LNCaP clone FGC (cell line): Measurements from ENCODE around the gene ATP11A.

Source experiments
- DNase-seq: peaks from one replicate; pipeline ENCODE4 v3.0.0-alpha.2; 2011; ENCODE audit warnings: low read depth
- H3K4me3 ChIP-seq: 2 replicates; pipeline ENCODE4 v1.5.1; 2011; ENCODE audit warnings: mild to moderate bottlenecking, low read depth, low read length, control low read depth
- TF ChIP-seq, protein P1 (sequence below): IDR thresholded peaks from 2 replicates; pipeline ENCODE4 v1.5.1; 2012; ENCODE audit warnings: mild to moderate bottlenecking; ENCODE audit not compliant: control insufficient read depth, insufficient read depth; ENCODE audit errors: extremely low read depth

The ATP11A gene

DNA sequence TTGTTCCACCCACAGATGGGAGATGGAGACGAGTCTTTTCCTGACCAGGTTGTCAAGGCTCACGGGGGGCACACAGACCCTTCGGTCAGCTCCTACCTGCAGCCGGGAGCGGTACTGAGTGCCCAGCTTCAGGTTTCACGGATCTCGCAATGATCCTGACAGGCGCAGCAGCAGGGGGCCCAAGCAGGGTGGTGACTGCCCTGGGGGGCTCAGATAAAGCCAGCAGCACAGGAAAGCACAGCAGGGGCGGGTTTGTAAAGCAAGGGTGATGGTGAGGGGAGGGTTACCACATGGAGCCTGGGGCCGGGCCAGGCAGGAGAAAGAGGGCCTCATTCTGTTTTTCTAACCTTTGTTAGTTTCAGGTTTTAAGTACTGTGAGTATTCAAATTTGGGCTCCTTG, 41.7 kb upstream of the ATP11A start:
- TF ChIP-seq, protein P1, sequence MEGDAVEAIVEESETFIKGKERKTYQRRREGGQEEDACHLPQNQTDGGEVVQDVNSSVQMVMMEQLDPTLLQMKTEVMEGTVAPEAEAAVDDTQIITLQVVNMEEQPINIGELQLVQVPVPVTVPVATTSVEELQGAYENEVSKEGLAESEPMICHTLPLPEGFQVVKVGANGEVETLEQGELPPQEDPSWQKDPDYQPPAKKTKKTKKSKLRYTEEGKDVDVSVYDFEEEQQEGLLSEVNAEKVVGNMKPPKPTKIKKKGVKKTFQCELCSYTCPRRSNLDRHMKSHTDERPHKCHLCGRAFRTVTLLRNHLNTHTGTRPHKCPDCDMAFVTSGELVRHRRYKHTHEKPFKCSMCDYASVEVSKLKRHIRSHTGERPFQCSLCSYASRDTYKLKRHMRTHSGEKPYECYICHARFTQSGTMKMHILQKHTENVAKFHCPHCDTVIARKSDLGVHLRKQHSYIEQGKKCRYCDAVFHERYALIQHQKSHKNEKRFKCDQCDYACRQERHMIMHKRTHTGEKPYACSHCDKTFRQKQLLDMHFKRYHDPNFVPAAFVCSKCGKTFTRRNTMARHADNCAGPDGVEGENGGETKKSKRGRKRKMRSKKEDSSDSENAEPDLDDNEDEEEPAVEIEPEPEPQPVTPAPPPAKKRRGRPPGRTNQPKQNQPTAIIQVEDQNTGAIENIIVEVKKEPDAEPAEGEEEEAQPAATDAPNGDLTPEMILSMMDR = no peak
- no peak for DNase-seq
- H3K4me3 ChIP-seq = no peak overlapping the region

GRCh38 chr13:112648966-112649690, 40.7 kb upstream of the ATP11A start:
- no peak overlapping the region for H3K4me3 ChIP-seq
- TF ChIP-seq, protein P1 = no peak
- no peak for DNase-seq

DNA sequence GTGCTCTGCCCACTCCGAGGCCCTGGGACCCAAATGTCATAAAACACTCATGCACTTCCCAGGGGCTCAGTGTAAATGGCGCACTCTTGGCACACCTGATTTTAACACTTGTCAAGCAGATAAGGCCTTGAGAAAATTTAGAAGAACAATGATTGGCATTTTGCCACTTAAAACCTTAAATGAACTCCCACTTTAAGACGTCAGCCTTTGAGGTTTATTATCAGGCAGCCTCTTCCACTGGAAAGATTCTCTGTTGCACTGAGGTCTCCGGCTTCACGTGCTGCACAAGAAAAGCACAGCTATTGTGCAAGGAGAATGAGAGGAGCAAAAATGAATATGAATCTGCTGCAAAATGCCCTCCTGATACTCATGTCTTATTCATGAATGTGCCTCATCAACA, 38.5 kb upstream of the ATP11A start:
- TF ChIP-seq, protein P1 = no peak
- no peak overlapping the region for H3K4me3 ChIP-seq
- DNase-seq = no peak

DNA sequence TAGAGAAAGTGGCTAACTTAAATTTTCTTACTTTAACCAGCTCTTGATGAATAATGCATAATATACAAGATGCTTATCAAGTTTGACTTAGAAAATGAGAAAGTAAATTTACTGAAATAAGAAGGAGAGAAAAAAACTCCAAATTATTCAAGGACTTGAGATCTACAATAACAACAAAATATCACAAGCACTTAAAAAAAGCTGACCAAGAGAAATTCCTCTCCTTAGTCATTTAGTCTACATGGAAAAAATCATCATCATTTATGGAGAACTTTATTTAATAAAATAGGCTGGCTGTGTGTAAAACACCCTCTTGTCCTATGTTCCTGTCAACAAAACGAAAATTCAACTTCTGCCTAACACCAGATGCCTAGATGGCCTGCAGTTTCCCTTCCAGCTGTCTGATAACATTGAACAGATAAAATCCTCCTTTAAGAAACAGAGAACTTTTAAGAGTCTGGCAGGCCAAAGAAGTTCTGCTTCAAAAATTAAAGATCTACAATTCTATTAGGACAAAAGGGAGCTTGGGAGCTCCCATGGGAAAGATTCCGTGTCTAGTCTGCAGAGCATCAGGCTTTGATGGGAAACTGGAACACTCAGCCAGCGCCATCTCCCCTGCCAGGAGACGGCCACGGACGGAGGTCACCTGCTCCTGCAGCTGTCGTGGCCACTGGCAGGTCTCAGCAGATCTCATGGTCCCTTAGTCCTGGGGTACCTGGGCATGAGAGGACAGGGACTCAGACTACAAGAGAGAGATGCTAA, 37.9 kb upstream of the ATP11A start:
- H3K4me3 ChIP-seq = no peak overlapping the region
- TF ChIP-seq, protein P1 = no peak
- DNase-seq = no peak

GRCh38 chr13:112652512-112653070, 37.2 kb upstream of the ATP11A start:
- TF ChIP-seq, protein P1 = no peak
- H3K4me3 ChIP-seq = no peak overlapping the region
- no peak for DNase-seq

DNA sequence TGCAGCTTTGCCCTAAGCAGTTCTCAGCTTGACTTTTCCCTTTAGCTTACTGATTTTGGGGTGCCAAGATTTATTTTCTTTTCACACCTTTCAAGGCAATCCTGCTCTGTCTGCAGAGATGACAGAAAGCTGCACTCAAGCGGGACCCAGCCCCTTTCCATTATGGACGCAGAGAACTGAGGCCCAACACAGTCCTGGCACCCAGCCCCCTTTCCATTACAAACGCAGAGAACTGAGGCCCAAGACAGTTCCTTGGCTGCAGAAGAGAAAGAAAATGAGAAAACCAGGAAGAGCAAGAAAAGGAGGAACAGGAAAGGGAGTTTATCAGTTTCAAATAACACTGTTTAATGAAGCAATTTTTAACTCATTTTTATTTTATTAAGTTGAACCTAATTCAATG, 36.8 kb upstream of the ATP11A start:
- no peak for DNase-seq
- TF ChIP-seq, protein P1 = no peak
- no peak overlapping the region for H3K4me3 ChIP-seq
